NCI-H748 (cell line): ENCODE data around the gene IPP.
A peak's percentile ranks its signal among the peaks of the same experiment; 100 is the strongest.
"Not testable (repeated sequence)": the region's sequence is repeated elsewhere in the genome, so short reads cannot be mapped to it uniquely, and the experiment has no call there.

Source experiments
- DNase-seq: peaks from one replicate; lab custom pipeline; 2025; ENCODE audit not compliant: unreplicated experiment; lab: John Stamatoyannopoulos, UW

IPP gene

DNA sequence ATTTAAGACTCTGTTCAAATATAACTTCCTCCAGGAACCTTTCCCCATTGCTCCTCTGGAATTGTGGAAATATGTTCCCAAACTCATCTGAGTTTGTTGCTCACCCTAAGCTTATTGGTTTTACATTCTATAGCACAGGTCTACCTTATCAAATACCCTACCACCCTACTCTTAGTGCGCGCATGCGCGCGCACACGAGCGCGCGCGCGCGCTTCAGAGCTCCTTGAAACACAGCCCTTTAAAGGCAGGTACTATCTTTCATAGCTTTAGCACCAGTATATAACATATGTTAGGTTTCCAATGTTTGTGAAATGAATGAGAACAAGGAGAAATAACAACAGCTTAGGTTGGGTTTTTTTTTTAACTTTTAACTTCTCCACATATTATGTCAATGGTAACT, 3.5 kb downstream of the IPP start:
- no peak for DNase-seq

DNA sequence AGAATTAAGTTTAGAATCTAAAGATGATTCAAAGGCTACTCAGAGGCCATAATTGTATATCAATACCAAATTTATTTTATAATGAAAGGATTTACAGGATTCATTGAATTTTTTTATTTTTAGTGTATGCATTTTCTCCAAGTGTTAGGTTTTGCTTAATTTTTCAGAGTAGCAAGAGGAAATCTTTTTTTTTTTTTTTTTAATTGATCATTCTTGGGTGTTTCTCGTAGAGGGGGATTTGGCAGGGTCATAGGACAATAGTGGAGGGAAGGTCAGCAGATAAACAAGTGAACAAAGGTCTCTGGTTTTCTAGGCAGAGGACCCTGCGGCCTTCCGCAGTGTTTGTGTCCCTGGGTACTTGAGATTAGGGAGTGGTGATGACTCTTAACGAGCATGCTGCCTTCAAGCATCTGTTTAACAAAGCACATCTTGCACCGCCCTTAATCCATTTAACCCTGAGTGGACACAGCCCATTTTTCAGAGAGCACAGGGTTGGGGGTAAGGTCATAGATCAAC, 10.8 kb downstream of the IPP start:
- DNase-seq: peak; percentile 20

- no peak for DNase-seq
Observed at GRCh38 chr1:45739137-45739536, 11.3 kb downstream of the IPP start.

- DNase-seq: no peak
Observed at GRCh38 chr1:45730780-45731319, 19.6 kb downstream of the IPP start.

DNA sequence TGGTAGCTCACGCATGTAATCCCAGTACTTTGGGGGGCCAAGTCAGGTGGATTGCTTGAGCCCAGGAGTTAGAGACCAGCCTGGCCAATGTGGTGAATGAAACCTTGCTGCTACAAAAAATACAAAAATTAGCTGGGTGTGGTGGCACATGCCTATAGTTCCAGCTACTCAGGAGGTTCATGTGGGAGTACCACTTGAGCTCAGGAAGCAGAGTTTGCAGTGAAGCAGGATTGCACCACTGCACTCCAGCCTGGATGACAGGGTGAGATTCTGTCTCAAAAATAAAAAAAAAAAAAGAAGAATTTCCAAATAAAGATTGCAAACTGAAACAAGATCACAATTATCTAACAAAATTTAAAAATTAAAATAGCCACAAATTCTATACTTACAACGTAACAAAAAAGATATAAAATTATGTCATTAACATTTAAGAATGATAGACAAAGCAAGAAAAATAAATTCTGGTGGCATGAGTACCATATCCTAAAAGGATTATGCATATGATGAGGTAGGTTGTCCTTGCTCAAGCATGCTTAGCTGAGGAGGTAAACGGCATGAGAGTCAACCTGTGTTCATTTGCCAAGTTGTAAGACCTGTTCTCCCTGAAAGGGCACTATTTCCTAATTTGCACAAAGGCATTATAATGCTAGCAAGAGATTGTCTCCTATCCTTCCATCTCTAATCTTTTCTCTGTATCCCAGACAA, 20.2 kb downstream of the IPP start:
- peak; percentile 37 for DNase-seq

DNA sequence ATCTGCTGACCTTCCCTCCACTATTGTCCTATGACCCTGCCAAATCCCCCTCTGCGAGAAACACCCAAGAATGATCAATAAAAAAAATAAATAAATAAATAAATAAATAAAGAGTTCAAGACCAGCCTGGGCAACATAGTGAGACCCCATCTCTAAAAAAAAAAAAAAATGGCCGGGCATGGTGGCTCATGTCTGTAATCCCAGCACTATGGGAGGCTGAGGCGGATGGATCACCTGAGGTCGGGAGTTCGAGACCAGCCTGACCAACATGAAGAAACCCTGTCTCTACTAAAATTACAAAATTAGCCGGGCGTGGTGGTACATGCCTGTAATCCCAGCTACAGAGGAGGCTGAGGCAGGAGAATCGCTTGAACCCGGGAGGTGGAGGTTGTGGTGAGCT, 24.4 kb downstream of the IPP start:
- not testable (repeated sequence) for DNase-seq

GRCh38 chr1:45723248-45723930, 27.1 kb downstream of the IPP start:
- no peak for DNase-seq

- DNase-seq: no peak
Observed at GRCh38 chr1:45722809-45723208, 27.6 kb downstream of the IPP start.

- no peak for DNase-seq
Observed at GRCh38 chr1:45721207-45721606, 29.2 kb downstream of the IPP start.

DNA sequence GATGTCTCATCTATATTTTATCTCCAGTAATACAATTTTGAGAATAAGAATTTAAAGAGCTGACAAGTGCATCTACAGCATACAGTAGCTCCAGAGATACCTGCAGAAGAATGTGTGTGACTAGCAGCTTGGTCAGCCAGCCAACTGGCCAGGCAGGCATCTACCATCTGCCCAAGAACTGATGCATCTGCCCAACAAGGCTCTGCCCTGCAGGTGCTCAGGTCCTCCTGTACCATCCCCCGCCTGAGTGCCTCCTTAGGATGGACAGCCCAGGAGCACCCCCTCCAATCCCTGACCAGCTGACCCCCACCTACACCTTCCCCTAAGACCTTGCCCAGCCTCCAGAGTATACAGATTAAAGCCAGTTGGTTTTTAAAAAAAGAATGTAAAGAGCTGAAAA, 32.2 kb downstream of the IPP start:
- DNase-seq: no peak

- not testable (repeated sequence) for DNase-seq
Observed at GRCh38 chr1:45717386-45717785, 33.1 kb downstream of the IPP start.

GRCh38 chr1:45716700-45717099, 33.8 kb downstream of the IPP start:
- DNase-seq: no peak

DNA sequence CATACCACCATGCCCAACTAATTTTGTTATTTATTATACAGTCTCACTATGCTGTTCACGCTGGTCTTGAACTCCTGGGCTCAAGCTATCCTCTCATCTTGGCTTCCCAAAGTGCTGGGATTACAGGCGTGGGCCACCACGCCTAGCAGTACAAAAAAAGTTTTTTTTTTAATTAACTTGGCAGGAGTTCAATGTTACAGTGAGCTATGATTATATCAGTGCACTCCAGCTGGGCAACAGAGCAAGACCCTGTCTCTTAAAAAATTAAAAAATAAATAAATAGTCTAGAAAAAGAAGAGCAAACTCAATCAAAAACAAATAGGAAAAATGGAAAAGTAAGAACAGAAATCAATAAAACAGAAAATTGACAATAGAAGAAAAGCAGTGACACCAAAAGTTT, 36.7 kb downstream of the IPP start:
- DNase-seq: no peak

GRCh38 chr1:45704637-45705036, 45.8 kb downstream of the IPP start:
- DNase-seq: no peak

DNA sequence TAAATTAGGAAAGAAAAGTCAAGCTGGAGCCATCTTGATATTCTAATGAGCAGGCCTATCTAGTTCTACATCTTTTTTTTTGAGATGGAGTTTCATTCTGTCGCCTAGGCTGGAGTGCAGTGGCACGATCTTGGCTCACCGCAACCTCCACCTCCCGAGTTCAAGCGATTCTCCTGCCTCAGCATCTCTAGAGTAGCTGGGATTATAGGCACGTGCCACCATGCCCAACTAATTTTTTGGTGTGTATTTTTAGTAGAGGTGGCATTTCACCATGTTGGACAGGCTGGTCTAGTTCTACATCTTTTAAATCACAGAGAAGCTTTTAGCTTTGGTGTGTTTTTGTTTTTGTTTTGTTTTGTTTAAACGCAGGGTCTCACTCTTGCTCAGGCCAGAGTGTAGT, 55.6 kb downstream of the IPP start:
- DNase-seq: no peak

DNA sequence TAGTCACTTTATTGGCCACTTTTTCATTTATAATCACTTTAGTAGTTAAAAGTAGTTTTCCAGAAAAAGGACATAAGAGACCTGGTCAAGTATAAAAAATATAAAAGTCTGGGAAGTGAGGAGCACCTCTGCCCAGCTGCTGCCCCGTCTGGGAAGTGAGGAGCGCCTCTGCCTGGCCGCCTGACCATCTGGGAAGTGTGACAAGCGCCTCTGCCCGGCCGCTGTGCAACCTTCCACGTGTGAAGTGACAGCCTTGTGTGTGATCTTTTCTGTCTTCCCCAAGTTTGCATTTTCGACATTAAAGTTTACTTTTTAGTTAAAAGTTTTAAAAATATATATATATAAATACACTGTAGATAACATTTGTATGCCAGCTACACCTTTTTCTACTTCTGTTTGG, 56.6 kb downstream of the IPP start:
- not testable (repeated sequence) for DNase-seq

GRCh38 chr1:45687754-45688740, 62.4 kb downstream of the IPP start, which contains the start of gene TMEM69:
Gene TMEM69 (plus strand): TSS chr1:45688181. CDS start chr1:45691069, 2,888 bp downstream.
- DNase-seq: peak; percentile 89

GRCh38 chr1:45687014-45687753, 63.3 kb downstream of the IPP start:
- DNase-seq: peak; percentile 99

DNA sequence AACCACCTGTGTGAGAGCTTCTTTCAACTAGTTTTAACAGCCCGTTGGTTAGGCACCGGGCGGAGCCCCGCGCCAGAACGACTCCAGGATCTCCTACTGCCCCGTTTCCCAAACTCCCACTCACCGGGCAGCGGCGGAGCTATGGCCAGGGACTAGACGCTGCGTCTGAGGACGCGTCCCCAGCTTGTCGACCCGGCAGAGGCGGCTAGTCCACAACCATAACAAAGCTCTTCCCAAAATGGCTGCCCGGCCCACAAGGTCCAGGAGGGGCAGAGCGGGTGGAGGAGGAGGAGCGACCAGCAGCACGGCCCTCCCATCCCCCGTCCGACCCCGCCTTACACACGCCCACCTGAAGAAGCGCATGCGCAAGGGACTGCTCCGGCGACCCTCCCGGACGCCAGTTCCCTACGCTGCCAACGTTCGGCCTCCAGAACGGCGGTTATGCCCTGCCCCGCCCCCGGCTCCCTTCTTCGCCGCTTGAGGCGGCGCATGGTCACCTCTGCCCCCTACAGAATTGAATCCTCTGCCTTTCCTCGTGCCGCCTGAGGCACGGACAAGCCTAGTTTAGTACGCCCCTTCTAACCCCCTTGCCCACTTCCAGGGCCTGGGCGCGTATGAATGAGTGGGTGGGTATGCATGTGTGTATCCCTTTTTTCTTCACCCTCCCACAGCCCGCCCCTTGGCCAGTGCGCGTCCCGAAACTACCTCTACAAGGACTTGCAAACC, 64.0 kb downstream of the IPP start, which contains the start of gene GPBP1L1:
Gene GPBP1L1, minus strand, starts transcription at position 246 of the 726 bp plus-strand sequence. CDS start 27,446 bp downstream, outside the sequence.
- peak; percentile 94 for DNase-seq

GRCh38 chr1:45686015-45686287, 64.5 kb downstream of the IPP start:
- peak; percentile 61 for DNase-seq
